Activated naive CD4-positive, alpha-beta T cell treated with anti-CD3 and anti-CD28 coated beads, Interleukin-2, amount 50 U/mL, for 16 hours (primary cell): ENCODE measurements around the gene UBAC2.
A peak's percentile ranks its signal among the peaks of the same experiment; 100 is the strongest.

Experiments
- DNase-seq: peaks from one replicate; pipeline ENCODE4 v3.0.0-alpha.2; 2020

Gene UBAC2

GRCh38 chr13:99366075-99366987, 165.7 kb downstream of the UBAC2 start:
- DNase-seq = no peak

- DNase-seq = no peak
Observed at GRCh38 chr13:99367106-99367616, 166.5 kb downstream of the UBAC2 start.

- DNase-seq = no peak
Observed at GRCh38 chr13:99367663-99368448, 167.2 kb downstream of the UBAC2 start.

- DNase-seq = no peak
Observed at GRCh38 chr13:99370481-99371275, 170.0 kb downstream of the UBAC2 start.

- DNase-seq = no peak
Observed at GRCh38 chr13:99371956-99372355, 171.3 kb downstream of the UBAC2 start.

GRCh38 chr13:99373436-99373835, 172.8 kb downstream of the UBAC2 start:
- DNase-seq = no peak

GRCh38 chr13:99374169-99374991, 173.7 kb downstream of the UBAC2 start:
- DNase-seq = no peak

GRCh38 chr13:99374994-99375737, 174.5 kb downstream of the UBAC2 start:
- no peak for DNase-seq

GRCh38 chr13:99375738-99376080, 175.1 kb downstream of the UBAC2 start:
- DNase-seq = no peak

- DNase-seq = no peak
Observed at GRCh38 chr13:99376132-99376531, 175.5 kb downstream of the UBAC2 start.

- DNase-seq = no peak
Observed at GRCh38 chr13:99376924-99377323, 176.3 kb downstream of the UBAC2 start.

GRCh38 chr13:99377641-99378040, 177.0 kb downstream of the UBAC2 start:
- no peak for DNase-seq

GRCh38 chr13:99378985-99379733, 178.5 kb downstream of the UBAC2 start:
- DNase-seq = no peak

- DNase-seq = no peak
Observed at GRCh38 chr13:99379856-99380801, 179.5 kb downstream of the UBAC2 start.

GRCh38 chr13:99380921-99381645, 180.4 kb downstream of the UBAC2 start:
- peak; percentile 69 for DNase-seq

GRCh38 chr13:99381766-99382165, 181.1 kb downstream of the UBAC2 start:
- DNase-seq = no peak

GRCh38 chr13:99382428-99383133, 181.9 kb downstream of the UBAC2 start:
- no peak for DNase-seq

GRCh38 chr13:99383511-99383921, 182.9 kb downstream of the UBAC2 start:
- no peak for DNase-seq
